HG02943 (cell line): ENCODE measurements around the gene TEX38.
"Not testable (repeated sequence)": the region's sequence is repeated elsewhere in the genome, so short reads cannot be mapped to it uniquely, and the experiment has no call there.

Experiments
- ATAC-seq: cut with Tn5 transposase; IDR thresholded peaks from one replicate; pipeline ENCODE4 v1.9.1; 2021; ENCODE audit warnings: mild to moderate bottlenecking, low read depth, moderate library complexity; ENCODE audit not compliant: unreplicated experiment

TEX38 gene

GRCh38 chr1:46687093-46687659, 15.5 kb downstream of the TEX38 start:
- no peak for ATAC-seq

- ATAC-seq, result no peak
These were observed 16.4 kb downstream of the TEX38 start for GRCh38 chr1:46687921-46688509.

DNA sequence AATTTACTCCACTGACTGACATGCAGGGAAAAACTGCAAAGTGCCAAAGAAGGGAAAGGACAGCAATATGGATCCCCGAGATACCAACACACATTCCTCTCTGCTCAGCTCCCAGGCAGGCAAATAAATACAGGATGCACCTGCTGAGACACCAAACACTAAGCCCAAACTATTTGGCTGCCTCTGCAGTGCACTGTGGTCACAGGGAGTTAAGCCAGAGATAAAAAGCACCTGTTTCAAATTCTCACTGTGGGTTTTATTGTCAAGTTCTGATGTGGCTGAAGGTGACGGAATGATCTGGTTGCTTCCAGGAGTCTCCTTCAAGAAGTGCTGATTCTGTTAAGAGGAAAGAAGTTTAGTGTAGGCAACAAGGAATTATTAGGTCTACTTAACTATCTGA, 17.7 kb downstream of the TEX38 start:
- no peak for ATAC-seq

DNA sequence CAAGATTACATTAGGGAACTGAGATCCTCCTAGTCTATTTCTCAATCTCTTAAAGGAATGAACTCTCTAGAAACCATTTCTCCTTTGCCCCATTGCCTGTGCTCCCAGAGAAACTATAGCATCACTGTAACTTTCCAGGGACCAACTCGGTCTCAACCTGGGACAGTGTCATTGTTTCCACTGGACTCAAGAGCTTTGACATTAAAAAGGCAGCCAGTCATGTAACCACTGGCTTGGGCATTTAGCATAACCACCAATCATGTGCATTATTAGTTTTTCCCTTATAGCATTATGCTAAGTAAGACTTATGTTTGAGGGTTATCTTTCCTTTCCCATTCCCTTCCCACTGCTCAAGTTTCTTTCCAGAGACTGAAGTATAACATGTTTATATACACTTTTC, 18.2 kb downstream of the TEX38 start:
- ATAC-seq, result no peak

- no peak for ATAC-seq
These were observed 19.3 kb downstream of the TEX38 start for GRCh38 chr1:46690931-46691421.

DNA sequence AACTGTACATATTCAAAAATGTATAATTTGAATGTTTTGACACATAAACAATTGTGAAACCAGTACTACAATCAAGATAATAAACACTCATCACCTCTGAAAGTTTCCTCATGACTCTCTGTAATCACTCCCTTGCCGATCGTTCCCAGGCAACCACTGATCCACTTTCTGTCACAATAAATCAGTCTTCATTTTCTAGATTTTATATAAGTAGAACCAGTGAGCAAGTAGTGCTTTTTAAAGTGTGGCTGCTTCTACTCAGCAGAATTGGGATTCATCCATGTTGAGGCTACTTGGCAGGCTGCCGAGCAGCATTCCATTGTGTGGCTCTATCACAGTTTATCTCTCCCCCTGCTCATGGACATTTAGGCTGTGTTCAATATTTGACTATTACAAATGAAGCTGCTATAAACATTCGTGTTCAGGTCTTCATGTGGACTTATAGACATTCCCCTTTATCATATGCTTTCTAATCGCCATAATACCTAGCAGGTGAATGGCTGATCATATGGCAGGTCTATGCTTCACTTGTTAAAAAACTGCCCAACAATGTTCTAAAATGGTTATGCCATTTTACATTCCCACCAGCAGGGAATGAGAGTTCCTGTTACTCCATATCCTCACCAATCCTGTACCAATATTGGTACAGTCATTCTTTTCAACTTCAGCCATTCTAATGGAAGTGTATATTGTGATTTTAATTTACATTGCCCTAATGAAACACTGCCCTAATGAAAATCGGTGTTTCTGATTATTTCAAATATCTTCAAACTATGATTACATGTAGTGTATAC, 20.5 kb downstream of the TEX38 start:
- ATAC-seq, result no peak

DNA sequence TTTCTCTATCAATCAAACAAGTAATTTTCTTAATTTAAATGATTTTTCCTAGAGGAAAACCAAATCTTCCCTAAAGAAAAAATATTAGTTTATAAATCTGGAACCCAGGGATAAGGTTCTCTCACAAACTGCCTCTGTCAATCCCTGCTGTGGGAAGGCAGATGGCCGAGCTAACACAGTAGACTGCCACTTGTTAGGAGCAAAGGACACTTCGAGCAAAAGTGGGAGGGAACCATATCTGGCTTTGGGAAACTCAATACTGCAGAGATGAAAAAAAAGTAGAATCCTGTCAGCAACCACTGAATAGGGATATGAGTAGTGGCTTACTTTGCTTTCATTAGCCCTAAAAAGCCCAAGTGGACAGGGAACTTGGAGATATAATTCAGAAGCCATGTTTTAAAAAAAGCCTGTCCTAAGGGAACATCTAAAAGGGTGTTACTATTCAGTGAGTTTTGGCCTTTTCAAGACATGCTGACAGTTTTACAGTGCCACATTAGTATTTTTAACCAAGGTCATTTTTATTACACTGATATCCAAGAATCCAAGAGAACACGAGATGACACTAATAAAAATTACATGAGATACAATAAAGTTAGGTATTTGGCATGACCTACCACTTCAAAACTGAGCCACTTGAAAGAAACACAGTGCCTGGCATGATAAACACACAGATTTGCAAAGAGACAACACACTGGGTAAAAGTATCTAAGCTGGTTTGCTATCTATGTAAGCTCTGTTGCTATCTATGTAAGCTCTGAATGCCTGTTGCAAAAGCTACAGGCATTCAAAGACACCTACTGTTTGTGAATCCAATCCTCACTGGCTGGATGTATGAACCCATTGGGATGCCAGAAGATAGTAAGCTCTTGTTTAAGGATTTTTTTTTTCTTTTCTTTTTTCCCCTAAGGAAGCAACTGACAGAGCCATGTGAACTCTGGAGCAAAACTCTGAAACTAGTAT, 21.4 kb downstream of the TEX38 start:
- no peak for ATAC-seq

DNA sequence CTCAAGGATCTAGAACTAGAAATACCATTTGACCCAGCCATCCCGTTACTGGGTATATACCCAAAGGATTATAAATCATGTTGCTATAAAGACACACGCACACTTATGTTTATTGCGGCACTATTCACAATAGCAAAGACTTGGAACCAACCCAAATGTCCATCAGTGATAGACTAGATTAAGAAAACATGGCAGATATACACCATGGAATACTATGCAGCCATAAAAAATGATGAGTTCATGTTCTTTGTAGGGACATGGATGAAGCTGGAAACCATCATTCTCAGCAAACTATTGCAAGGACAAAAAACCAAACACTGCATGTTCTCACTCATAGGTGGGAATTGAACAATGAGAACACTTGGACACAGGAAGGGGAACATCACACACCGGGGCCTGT, 23.0 kb downstream of the TEX38 start:
- not testable (repeated sequence) for ATAC-seq

DNA sequence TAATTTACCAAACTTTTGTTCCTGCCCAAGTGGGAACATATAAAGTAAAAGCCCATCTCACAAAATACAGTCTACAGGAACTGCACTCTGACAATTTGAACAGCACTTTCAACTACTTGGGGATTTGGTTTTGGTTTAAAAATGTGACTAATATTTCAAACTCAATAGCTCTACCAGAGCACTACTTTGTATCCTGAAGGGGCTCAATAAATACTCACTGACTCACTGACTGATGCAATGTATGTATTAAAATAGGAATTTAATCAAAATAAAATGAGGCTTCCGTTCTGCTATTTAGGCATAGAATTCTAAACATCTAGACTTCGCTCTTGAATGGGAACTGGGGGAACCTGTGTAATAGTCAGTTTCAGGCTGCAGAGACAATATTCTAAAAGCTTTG, 25.4 kb downstream of the TEX38 start:
- no peak for ATAC-seq

DNA sequence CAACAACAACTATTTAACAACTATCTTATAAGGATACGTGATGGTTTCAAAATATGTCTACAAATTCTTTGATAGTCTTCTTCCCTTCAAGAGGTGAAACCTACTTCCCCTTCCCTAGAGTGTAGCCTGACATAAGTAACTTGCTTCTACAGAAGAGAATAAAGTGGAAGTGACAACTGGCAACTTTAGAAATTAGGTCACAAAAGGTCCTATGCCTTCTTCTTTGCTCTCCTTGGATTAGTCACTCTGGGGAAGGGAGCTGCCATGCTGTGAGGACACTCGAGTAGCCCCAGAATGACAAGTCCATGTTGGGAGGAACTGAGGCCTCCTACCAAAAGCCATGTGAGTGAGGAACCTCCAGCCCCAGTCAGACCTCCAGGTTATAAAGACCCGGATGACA, 28.0 kb downstream of the TEX38 start:
- no peak for ATAC-seq

DNA sequence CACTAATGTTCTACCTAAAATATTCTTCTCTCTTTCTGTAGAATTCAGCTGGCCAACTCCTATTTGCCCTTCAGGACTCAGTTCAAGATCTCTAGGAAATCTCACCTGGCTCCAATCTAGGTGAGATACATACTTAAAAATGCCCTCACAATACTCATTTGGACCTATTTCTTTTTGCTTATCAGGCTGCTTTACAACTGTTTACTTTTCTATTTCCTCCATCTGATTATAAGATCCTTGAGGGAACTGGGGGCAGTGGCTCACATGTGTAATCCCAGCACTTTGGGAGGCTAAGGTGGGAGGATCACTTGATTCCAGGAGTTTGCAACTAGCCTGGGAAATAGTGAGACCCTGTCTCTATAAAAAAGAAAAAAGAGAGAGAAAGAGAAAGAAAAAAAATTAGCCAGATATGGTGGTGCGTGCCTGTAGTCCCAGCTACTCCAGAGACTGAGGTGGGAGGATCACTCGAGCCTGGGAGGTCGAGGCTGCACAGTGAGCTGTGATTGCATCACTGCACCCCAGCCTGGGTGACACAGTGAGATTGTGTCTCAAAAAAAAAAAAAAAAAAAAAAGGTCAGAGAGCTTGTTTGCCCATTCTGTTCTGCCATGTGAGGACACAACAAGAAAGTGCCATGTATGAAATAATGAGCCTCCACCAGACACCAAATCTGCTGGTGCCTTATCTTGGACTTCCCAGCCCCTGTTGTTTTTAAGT, 32.4 kb downstream of the TEX38 start:
- ATAC-seq, result no peak

- no peak for ATAC-seq
These were observed 33.8 kb downstream of the TEX38 start for GRCh38 chr1:46705408-46705807.

GRCh38 chr1:46708121-46708520, 36.5 kb downstream of the TEX38 start:
- no peak for ATAC-seq

GRCh38 chr1:46714976-46715375, 43.3 kb downstream of the TEX38 start:
- no peak for ATAC-seq

DNA sequence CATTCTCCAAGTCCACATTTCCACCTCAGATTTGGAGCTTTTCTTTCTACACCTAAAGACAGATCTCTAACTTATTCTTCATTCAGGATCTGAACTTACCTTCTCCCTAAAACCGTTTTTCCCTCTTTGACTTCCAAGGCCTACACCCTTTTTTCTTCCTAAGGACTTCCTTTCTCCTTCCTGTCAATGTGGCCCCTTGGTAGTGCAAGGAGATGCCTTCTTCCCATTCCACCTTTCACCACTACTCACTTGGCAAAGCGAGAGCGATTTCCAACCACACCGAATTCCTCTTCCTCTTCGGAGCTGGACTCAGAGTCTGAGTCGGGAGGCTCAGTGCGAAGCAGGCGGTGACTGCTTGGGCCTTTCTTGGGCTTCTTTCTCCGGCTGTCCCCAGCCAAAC, 46.0 kb downstream of the TEX38 start:
- no peak for ATAC-seq

GRCh38 chr1:46718340-46718726, 46.7 kb downstream of the TEX38 start:
- ATAC-seq, result no peak

- ATAC-seq, result peak; percentile 88
These were observed 47.3 kb downstream of the TEX38 start, which contains the start of gene EFCAB14 for GRCh38 chr1:46718727-46719622. Gene EFCAB14, minus strand, starts transcription at chr1:46719114. Its CDS starts 1,027 bp downstream, at chr1:46718087.

DNA sequence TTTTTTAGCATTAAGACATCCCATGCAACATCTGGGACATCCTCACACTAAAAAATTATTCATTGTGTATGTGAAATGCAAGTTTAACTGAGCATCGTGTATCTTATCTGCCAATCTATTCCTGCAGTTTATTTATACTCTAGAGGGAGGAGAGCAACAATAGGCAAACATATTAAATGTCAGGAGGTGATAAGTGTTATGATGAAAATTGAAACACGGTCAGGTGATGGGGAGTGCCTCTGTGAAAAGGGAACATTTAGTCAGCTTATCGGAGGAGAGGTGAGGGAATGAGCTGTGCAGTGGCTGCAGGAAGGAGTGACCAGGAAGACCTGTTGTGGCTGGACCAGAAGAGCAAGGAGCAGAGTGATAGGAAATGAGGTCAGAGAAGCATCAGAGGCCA, 48.0 kb downstream of the TEX38 start:
- no peak for ATAC-seq

DNA sequence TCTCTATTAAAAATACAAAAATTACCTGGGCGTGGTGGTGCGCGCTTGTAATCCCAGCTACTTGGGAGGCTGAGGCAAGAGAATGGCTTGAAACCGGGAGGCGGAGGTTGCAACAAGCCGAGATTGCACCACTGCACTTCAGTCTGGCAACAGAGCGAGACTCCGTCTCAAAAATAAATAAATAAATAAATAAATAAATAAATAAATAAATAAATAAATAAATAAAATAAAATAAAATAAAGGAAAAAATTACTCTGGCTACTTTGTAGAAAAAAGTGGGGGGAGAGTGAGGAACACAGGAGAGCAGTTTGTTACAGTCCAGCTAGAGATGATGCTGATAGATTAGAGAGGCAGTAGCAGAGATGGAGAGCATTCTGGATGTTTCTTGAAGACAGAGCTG, 48.7 kb downstream of the TEX38 start:
- not testable (repeated sequence) for ATAC-seq
